Measurements from ENCODE around the gene ZNF548. TPM values are rescaled to one million over a fixed set of nuclear protein-coding genes. Genes with fewer than 3 reads are reported as not detected.

The ZNF548 gene
- total RNA-seq, result 18.8 and 21.2 TPM in 2 replicates

GRCh38 chr19:57389730-57390598 lies at the start of gene ZNF548:
ZNF548 (plus strand) TSS chr19:57389854; CDS start chr19:57390100, 246 bp downstream.

GRCh38 chr19:57350877-57351805 lies 38.5 kb upstream of the ZNF548 start, which contains the start of gene ZNF304:
ZNF304 (plus strand) TSS chr19:57351271; CDS start chr19:57351665, 394 bp downstream.

GRCh38 chr19:57362997-57363687 lies 26.5 kb upstream of the ZNF548 start, which contains the start of the genes TRAPPC2B and ZNF547:
TRAPPC2B (plus strand) TSS chr19:57363551; CDS start chr19:57364834, 1,283 bp downstream.
ZNF547 (plus strand) TSS chr19:57363551; CDS start chr19:57368556, 5,005 bp downstream.

GRCh38 chr19:57410877-57411671 lies 21.4 kb downstream of the ZNF548 start, which contains the start of gene ZNF17:
ZNF17 (plus strand) TSS chr19:57411161; CDS start chr19:57413616, 2,455 bp downstream.

GRCh38 chr19:57435062-57435978 lies 45.7 kb downstream of the ZNF548 start, which contains the start of gene ZNF749:
ZNF749 (plus strand) TSS chr19:57435325; CDS start chr19:57435579, 254 bp downstream.

Other genes starting within 250 kb of the ZNF548 start
- not detected in 2 replicates for gene ZIM3, start 244.7 kb upstream of the ZNF548 start, total RNA-seq
- gene DUXA, start 222.4 kb upstream of the ZNF548 start, total RNA-seq, result not detected in 2 replicates
- 39.9 and 55.3 TPM in 2 replicates for gene ZNF264, start 198.4 kb upstream of the ZNF548 start, total RNA-seq
- gene AURKC, start 158.8 kb upstream of the ZNF548 start, total RNA-seq, result 0.23 and 0.46 TPM in 2 replicates
- 38.6 and 40.7 TPM in 2 replicates for gene ZNF805, start 149.2 kb upstream of the ZNF548 start, total RNA-seq
- gene ZNF460, start 109.4 kb upstream of the ZNF548 start, total RNA-seq, result 125 and 136 TPM in 2 replicates
- 11.2 and 12.3 TPM in 2 replicates for gene ZNF543, start 69.4 kb upstream of the ZNF548 start, total RNA-seq
- gene ZNF304, start 38.6 kb upstream of the ZNF548 start, total RNA-seq, result 9.5 and 10.9 TPM in 2 replicates
- 6.6 and 7.5 TPM in 2 replicates for gene TRAPPC2B, start 26.3 kb upstream of the ZNF548 start, total RNA-seq
- gene ZNF547, start 26.3 kb upstream of the ZNF548 start, total RNA-seq, result 3.7 and 3.8 TPM in 2 replicates
- 13.8 and 14.2 TPM in 2 replicates for gene ZNF17, start 21.3 kb downstream of the ZNF548 start, total RNA-seq
- 10.0 and 15.4 TPM in 2 replicates for gene ZNF749, start 45.5 kb downstream of the ZNF548 start, total RNA-seq
- 0.72 and 0.76 TPM in 2 replicates for gene VN1R1, start 67.3 kb downstream of the ZNF548 start, total RNA-seq
- 17.5 and 19.9 TPM in 2 replicates for gene ZNF772, start 87.7 kb downstream of the ZNF548 start, total RNA-seq
- gene ZNF419, start 97.9 kb downstream of the ZNF548 start, total RNA-seq, result 13.8 and 13.9 TPM in 2 replicates
- 13.7 and 22.1 TPM in 2 replicates for gene ZNF773, start 110.1 kb downstream of the ZNF548 start, total RNA-seq
- 6.5 and 7.2 TPM in 2 replicates for gene ZNF549, start 137.5 kb downstream of the ZNF548 start, total RNA-seq
- 9.1 and 13.0 TPM in 2 replicates for gene ZNF550, start 170.0 kb downstream of the ZNF548 start, total RNA-seq
- 5.4 and 5.5 TPM in 2 replicates for gene ZNF416, start 189.1 kb downstream of the ZNF548 start, total RNA-seq
- 5.2 and 6.8 TPM in 2 replicates for gene ZIK1, start 194.3 kb downstream of the ZNF548 start, total RNA-seq
- gene ZNF530, start 210.0 kb downstream of the ZNF548 start, total RNA-seq, result 2.1 and 2.3 TPM in 2 replicates
- gene ZNF134, start 224.4 kb downstream of the ZNF548 start, total RNA-seq, result 20.7 and 21.9 TPM in 2 replicates
- 10.8 and 11.0 TPM in 2 replicates for gene ZNF211, start 243.3 kb downstream of the ZNF548 start, total RNA-seq

All from smooth muscle cell of the pulmonary artery (primary cell).